NT2/D1 (cell line): Measurements from ENCODE around the gene PACS1.

Source experiments
- SUZ12 ChIP-seq: IDR thresholded peaks from 2 replicates; pipeline ENCODE4 v1.6.1; 2011; ENCODE audit not compliant: insufficient read length, insufficient read depth; ENCODE audit errors: extremely low read depth
- YY1 ChIP-seq: IDR thresholded peaks from 2 replicates; pipeline ENCODE4 v1.6.1; 2011; ENCODE audit not compliant: insufficient read length, insufficient read depth
- ZNF274 ChIP-seq: IDR thresholded peaks from 2 replicates; pipeline ENCODE4 v1.6.1; 2011; ENCODE audit warnings: mild to moderate bottlenecking, low read depth, low read length

GRCh38 chr11:66082946-66083698 is 13.1 kb downstream of the PACS1 start:
- no peak for TF ChIP-seq ZNF274
- TF ChIP-seq YY1 = no peak
- no peak for TF ChIP-seq SUZ12
